GM18505 (cell line): Measurements from ENCODE around the gene REG4.
A peak's percentile ranks its signal among the peaks of the same experiment; 100 is the strongest.

ENCODE experiments used
- ATAC-seq: cut with Tn5 transposase; IDR thresholded peaks from one replicate; pipeline ENCODE4 v1.9.1; 2021; ENCODE audit not compliant: unreplicated experiment
- POLR2A ChIP-seq: IDR thresholded peaks from 4 replicates; pipeline ENCODE4 v1.6.1; 2011; ENCODE audit warnings: borderline replicate concordance; ENCODE audit not compliant: insufficient read depth, insufficient read length; ENCODE audit errors: extremely low read depth

The REG4 gene

DNA sequence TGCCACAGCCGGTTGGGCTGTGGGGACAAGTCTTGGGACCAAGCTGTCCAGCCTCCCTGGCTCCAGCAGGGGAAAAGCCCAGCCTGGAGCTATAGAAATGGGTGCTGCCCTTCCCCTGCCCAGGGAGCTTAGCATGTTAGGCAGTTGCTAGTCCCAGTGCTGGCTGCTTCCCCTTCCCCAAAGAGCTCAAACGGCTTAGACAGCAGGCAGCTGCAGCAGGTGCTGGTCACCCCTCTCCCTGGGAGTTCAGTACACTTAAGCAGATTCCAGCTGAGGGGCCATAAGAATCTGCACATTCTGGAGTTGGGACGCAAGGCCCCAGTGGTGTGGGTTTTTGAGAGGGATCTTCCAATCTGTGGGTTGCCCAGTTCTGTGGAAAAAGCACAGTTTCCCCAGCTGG, 11.1 kb upstream of the REG4 start:
- no peak for TF ChIP-seq POLR2A
- no peak for ATAC-seq

DNA sequence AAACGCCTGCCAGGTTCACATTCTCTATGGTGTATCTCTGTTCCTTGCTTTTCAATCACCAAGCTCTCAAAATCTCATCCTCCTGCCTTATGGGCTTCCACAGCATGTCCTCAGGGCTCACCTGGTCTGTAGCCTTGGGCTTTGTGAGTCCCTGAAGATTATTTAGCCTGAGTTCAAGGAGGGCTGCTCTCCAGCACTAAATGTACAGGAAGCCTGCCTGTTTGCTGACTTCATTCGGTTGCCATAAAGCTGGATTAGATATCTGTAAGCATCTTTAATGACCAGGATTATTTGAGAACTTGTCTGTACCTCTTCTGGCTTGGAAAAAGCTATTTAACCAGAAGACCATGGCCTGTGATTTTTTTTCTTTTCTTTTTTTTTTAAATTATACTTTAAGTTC, 6.9 kb upstream of the REG4 start:
- no peak for ATAC-seq
- TF ChIP-seq POLR2A, result no peak

DNA sequence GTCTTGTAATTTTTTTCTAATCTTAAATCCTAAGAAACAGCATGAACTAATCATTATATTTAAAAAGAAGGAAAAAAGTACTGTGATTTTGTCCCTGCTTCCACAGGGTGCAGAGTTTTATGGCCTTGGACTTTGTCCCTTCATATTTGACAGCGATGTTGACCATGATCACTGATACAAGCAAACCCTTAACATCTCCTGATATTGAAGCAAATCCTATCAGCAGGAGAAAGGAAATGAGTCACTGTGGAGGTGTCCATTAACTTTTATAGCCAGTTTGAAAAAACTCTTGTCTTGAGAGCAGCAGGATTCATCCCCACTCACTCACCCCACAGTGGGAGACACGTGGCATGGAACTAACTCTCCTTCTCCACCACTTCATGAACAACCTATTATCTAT, 5.1 kb upstream of the REG4 start:
- TF ChIP-seq POLR2A, result no peak
- no peak for ATAC-seq

DNA sequence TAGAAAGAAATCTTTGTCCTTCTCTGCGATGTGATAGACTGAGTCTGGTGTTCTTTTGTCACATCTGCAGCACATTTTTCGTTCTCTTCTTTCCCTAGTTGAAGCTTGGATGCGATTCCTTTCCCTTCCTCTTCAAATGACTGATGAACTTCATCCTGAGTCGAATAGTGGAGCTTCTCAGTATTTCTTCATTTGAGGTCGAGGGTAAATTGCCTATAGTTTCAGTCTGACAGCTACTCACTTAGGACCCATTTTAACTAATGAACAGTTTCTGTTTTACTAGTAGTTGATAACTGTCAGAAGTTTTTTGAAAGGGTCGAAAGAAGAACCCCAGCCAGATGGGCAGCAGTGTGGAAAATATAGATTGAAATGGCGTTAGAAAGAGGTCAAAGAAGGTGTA, 4.7 kb upstream of the REG4 start:
- ATAC-seq, result no peak
- no peak for TF ChIP-seq POLR2A

DNA sequence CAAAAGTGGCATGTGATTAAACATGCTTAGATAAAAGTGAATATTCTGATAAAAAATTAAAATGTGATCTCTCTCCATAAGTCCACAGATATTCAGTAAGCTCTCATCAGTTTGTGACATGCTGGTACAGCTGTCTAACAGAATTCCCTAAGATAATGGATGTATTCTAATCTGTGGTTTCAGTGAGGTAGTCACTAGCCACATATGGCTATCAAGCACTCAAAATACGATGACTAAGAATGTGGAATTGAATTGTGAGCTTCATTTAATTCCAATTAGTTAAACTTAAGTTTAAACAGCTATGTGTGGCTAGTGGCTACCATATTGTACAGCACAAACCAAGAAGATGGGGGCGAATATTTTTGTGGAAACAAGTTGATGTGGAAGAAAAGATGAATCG, 4.1 kb upstream of the REG4 start:
- no peak for TF ChIP-seq POLR2A
- ATAC-seq, result no peak

DNA sequence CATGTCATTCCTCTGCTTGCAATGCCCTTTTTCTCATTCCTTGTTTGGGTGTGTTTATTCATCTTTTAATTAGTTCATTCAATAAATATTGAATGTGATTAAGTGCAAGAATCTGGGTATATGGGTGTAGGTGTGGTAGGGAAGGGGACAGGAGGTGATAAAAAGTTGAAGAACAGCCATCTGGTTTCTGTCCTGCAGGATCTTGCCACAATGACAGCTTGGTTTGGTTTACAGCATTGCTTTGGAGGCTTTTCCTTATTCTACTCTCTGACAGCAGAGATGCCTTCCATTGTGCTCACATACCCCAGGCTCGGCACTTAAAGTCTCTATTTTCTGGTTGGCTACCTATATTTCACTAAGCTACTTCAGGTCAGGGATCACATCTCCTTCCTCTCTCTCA, 3.0 kb upstream of the REG4 start:
- no peak for TF ChIP-seq POLR2A
- ATAC-seq, result no peak

DNA sequence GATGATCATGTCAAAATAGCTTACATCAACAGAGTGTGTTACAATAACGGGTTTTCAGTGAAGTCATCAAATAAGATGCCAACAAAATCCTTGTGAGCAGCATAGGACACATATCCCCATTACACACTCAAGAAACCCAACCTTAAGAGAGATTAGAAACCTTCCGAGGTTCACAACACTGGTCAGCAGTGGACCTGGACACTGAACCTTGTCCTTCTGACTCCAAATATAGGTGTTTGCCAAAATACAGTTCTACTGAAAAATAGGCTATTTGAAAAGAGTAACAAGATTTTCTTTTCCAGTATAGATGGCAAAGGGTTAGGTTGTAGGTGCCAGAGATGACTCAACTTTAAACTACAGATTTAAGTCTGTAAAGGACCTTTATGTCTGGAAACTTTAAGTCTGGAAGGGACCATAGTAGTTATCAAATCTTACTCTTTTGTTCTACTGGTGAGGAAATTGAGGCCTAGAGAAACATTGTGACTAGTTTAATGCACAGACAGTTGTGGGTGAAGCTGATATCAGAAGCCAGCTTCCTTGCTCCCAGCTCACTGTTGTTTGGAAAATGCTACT, 811 bp upstream of the REG4 start:
- no peak for TF ChIP-seq POLR2A
- ATAC-seq, result no peak

DNA sequence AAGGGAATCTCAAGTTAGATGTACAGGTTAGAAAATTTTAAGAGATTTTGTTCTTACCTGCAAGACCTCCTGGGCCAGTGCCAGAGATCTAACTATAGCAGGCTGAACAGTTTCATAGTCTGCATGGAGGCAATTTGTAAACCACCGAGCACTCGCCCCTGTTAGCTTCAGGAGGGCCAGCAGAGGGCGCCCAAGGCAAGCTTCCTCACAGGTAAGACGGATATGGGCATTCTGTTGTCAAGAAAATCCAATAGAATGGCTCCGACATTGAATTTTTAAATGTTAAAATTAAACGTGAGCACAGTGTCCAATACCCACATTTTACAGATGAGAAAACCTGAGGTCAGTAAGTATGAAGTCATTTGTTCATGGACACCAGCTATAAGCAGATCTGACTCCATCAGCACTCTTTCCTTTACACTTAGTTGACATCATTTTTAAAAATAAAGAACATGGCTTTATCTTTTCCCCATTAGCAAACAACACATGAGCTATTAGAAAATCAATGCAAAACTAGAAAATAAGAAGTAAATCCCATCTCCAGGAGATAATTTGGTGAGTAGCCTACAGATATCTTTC, 2.2 kb downstream of the REG4 start:
- no peak for TF ChIP-seq POLR2A
- peak; percentile 68 for ATAC-seq

DNA sequence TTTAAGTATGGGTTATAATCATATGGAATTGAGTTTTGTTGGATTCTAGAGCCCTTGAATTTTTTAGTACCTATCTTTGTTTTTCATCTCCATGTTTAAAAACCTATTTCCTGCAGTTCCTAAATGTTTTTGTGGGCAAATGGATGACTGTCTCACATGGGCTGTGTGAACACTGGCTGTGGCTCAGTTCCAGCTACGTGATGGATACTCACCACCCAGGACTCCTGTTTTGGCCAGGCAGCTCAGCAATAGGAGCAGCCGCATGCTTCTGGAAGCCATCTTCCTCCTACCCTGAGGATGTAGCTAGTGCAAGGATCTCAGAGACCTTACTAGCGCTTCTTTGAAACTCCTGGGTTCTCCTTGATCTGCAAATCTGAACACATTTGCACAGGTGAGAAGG, 2.8 kb downstream of the REG4 start:
- ATAC-seq, result no peak
- TF ChIP-seq POLR2A, result no peak

DNA sequence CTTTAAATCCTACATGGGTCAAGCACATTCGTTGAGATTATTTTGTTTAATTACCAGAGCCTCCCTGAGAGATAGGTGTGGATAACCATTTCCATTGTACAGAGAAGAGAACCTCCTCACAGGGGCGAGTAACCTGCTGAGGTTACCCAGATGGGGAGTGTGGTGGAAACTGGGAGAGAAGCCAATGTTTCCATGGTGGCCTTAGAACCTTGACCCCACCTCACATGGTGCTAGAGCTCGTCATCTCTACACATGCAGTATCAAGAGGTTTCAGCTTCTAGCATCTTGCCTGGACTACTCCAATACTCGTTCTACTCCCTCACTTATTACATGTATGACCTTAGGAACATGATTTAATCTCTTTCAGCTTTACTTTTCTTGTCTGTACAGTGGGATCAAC, 4.8 kb downstream of the REG4 start:
- no peak for ATAC-seq
- no peak for TF ChIP-seq POLR2A

DNA sequence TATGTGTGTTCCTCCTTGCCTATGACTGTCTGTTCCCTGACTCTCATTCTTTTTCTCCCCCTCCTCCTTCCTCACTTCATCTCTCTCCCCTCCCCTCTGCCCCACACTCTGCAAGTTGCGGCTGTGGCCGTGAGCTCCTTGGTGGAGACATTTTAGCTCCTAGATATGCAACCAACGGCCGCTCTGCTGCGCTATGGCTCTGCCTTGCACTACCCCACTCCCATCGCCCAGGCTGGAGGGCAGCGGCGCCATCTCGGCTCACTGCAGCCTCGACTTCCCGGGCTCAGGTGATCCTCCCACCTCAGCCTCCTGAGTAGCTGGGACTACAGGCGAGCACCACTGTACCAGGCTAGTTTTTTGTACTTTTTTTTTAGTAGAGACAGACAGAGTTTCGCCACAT, 5.5 kb downstream of the REG4 start:
- no peak for TF ChIP-seq POLR2A
- ATAC-seq, result no peak

DNA sequence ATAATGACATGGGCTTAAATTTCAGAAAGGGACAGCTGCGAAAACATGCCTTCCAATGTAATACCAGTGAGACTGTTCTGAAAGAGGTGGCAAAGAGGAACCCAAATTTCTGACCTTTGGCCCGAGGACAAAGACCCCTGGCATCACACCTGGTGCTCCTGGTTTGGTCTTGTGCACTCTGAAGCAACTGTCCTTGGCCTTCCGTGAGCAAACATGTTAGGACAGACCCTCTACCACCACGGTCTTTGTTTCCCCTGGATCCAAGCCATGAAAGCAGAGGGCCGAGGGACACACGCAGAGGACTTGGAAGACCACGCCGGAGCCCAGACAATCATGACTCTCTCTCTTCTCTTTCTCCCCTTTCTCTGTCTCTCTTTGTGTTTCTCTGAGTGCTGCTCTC, 6.0 kb downstream of the REG4 start:
- no peak for TF ChIP-seq POLR2A
- ATAC-seq, result no peak

DNA sequence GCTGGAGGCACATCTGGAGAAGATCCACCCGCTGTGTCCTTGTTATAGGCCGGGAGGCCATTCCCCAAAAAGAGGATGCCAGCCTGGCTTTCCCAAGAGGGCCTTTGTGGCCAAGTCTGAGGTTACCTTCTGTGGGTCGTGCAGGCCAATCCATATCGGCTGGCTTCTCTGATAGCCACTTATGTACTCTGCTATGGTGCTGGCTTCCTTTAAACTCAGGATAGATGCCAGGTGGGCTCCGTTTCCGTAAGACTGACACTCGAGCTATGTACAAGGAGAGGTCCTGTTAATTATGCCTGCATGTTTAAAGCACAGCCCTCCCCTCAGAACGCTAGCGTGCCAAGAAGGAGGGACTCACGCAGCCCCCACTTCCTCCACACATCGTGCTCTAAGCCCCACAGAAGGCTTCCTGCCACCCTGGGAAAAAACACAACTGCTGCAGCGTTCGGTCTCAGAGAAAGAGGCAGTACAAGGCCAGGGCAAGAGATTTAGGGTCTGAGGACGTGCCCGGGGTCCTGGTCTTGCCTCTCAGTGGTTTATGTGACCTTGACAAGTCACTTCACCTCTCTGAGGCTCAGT, 11.6 kb downstream of the REG4 start:
- no peak for ATAC-seq
- no peak for TF ChIP-seq POLR2A

DNA sequence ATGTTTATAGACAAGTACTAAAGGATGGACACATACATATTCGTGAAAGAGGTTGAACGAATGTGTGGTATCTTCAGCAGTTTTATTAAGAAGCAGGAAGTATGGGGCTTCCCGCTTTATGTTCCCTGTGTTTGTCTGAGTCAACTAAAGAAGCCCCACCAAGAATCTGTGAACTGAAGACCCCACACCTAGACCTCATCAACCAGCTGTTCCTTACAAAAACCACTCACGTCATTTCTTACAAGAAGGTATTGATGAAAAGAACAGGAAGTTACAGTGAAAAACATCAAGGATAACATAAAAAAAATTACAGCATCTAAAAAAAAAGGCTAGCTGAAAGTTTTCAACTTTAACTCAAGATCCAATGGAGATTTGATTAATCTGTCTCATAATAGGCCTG, 12.3 kb downstream of the REG4 start:
- ATAC-seq, result no peak
- TF ChIP-seq POLR2A, result no peak

DNA sequence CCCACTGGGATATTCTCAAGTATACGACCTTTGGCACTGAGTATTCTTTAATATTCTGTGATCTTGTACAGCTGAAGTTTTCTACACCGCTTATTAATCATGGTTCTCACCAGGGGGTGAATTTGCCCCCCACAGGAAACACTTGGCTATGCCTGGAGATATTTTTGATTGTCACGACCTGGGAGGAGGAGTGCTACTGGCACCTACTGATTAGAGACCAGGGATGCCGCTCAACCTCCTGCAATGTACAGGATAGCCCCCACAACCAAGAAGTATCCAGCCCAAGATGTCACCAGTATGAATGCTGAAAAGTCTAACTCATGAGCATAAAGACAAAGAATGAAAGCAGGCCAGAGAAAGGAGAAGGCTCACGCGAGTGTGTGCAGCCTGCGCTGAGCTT, 13.7 kb downstream of the REG4 start:
- no peak for ATAC-seq
- no peak for TF ChIP-seq POLR2A

DNA sequence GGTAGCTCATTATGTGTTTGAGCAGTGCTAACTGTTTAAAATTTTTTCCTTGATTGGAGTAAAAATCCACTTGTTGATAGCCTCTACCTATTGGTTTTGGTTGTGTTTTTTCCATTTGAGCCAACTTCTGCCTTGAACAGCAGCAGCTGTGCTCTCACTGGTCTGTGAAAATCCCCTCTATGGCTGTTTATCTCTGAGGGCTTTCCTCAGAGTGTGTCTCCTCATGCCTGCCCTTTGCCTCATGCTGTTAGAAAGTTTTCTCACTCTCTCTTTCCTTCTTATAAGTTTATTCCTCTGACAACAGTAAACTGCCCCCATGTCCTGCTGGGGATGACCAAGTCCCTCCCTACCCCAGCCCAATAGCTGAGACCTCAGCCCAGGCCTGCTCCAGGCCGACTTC, 14.1 kb downstream of the REG4 start:
- ATAC-seq, result no peak
- no peak for TF ChIP-seq POLR2A
